DMS53 (cell line): ENCODE results near the gene KIAA1328.

Source experiments
- DNase-seq: peaks from one replicate; lab custom pipeline; 2025; lab: John Stamatoyannopoulos, UW

KIAA1328 gene

GRCh38 chr18:37252854-37253393 is 424.0 kb downstream of the KIAA1328 start:
- DNase-seq, result peak; percentile 48

GRCh38 chr18:37253394-37254235 is 424.7 kb downstream of the KIAA1328 start:
- peak; percentile 86 for DNase-seq

- peak; percentile 74 for DNase-seq
Observed at GRCh38 chr18:37254236-37254754, 425.4 kb downstream of the KIAA1328 start.

- no peak for DNase-seq
Observed at GRCh38 chr18:37254973-37255372, 426.0 kb downstream of the KIAA1328 start.

GRCh38 chr18:37258131-37258530 is 429.2 kb downstream of the KIAA1328 start:
- no peak for DNase-seq

- DNase-seq, result no peak
Observed at GRCh38 chr18:37258819-37259218, 429.9 kb downstream of the KIAA1328 start.

GRCh38 chr18:37259711-37260110 is 430.8 kb downstream of the KIAA1328 start:
- no peak for DNase-seq

GRCh38 chr18:37260367-37261093 is 431.6 kb downstream of the KIAA1328 start:
- DNase-seq, result no peak

GRCh38 chr18:37261246-37261840 is 432.4 kb downstream of the KIAA1328 start:
- no peak for DNase-seq

GRCh38 chr18:37261988-37262387 is 433.1 kb downstream of the KIAA1328 start:
- no peak for DNase-seq

- DNase-seq, result no peak
Observed at GRCh38 chr18:37264956-37265355, 436.0 kb downstream of the KIAA1328 start.

GRCh38 chr18:37265382-37265781 is 436.5 kb downstream of the KIAA1328 start:
- no peak for DNase-seq

GRCh38 chr18:37266290-37266689 is 437.4 kb downstream of the KIAA1328 start:
- peak; percentile 18 for DNase-seq

GRCh38 chr18:37270038-37270665 is 441.2 kb downstream of the KIAA1328 start:
- DNase-seq, result peak; percentile 55

- DNase-seq, result no peak
Observed at GRCh38 chr18:37270666-37271052, 441.7 kb downstream of the KIAA1328 start.

- no peak for DNase-seq
Observed at GRCh38 chr18:37272226-37272625, 443.3 kb downstream of the KIAA1328 start.

GRCh38 chr18:37272841-37273240 is 443.9 kb downstream of the KIAA1328 start:
- DNase-seq, result no peak

GRCh38 chr18:37274309-37275236 is 445.6 kb downstream of the KIAA1328 start:
- no peak for DNase-seq

GRCh38 chr18:37275237-37275741 is 446.4 kb downstream of the KIAA1328 start:
- no peak for DNase-seq

- DNase-seq, result no peak
Observed at GRCh38 chr18:37276111-37276890, 447.4 kb downstream of the KIAA1328 start.
